Ascending aorta (tissue), 2 donors: Measurements from ENCODE around the gene TTC39C. TPM values are rescaled to one million over a fixed set of nuclear protein-coding genes. Genes with fewer than 3 reads are reported as not detected.

Experiments used
- DNase-seq, 2 donors: peaks; one replicate each; pipeline ENCODE4 v3.0.0-alpha.2; 2019; ENCODE audit warnings: low spot score in 2 of 2
- H3K27ac ChIP-seq, 2 donors: fragments of 200-600 bp; sonication (generic); one replicate each; pipeline ENCODE4 v1.5.1; 2016 to 2017; ENCODE audit warnings: mild to moderate bottlenecking in 1 of 2
- H3K27me3 ChIP-seq: fragments of 200-600 bp; sonication (generic); one replicate; pipeline ENCODE4 v1.5.1; 2017
- H3K36me3 ChIP-seq, 2 donors: fragments of 200-600 bp; sonication (generic); one replicate each; pipeline ENCODE4 v1.5.1; 2016
- H3K4me1 ChIP-seq, 2 donors: fragments of 200-600 bp; sonication (generic); one replicate each; pipeline ENCODE4 v1.5.1; 2016 to 2017; ENCODE audit warnings: mild to moderate bottlenecking in 1 of 2
- H3K4me3 ChIP-seq, 2 donors: fragments of 200-600 bp; sonication (generic); one replicate each; pipeline ENCODE4 v1.5.1; 2016 to 2017; ENCODE audit warnings: mild to moderate bottlenecking in 1 of 2
- H3K9me3 ChIP-seq, 2 donors: fragments of 200-600 bp; sonication (generic); one replicate each; pipeline ENCODE4 v1.5.1; 2016
- CTCF ChIP-seq, 3 experiments: fragments of 200-600 bp in 2 of 3; fragments of 450-650 bp in 1 of 3; sonication (generic) in 2 of 3; IDR thresholded peaks; one replicate each; pipeline ENCODE4 v1.5.1; 2016 to 2019; ENCODE audit warnings: antibody characterized with exemption in 3 of 3, mild to moderate bottlenecking in 1 of 3, moderate library complexity in 1 of 3
- intact Hi-C: fragments of 100-400 bp; cut with DNase I; formaldehyde crosslinking; loops from one replicate; pipeline ENCODE4 v1.15.1; 2023
- total RNA-seq: library from RNA; depleted of rRNA; stranded (reverse); fragments of >200 nt; gene quantifications from one replicate; pipeline ENCODE4 v1.1.0, GENCODE V29; 2016

TTC39C gene
- total RNA-seq, 1 donor from 2014 or later: 18.2 TPM

GRCh38 chr18:24103320-24104021 lies 88.9 kb downstream of the TTC39C start:
- no peaks in the 10 kb centered on the region for H3K27me3 ChIP-seq
- H3K4me3 ChIP-seq: no peak overlapping the region
- no peaks in the 10 kb centered on the region for H3K36me3 ChIP-seq
- no peak for TF ChIP-seq CTCF (IDR thresholded peaks at IDR 0.05)
- no peaks in the 10 kb centered on the region for H3K9me3 ChIP-seq
- H3K27ac ChIP-seq: no peak overlapping the region
- H3K4me1 ChIP-seq: no peaks in the 10 kb centered on the region
- intact Hi-C loops: no loop called here
- DNase-seq: no peak

GRCh38 chr18:24104486-24104885 lies 89.9 kb downstream of the TTC39C start:
- H3K4me3 ChIP-seq: no peak overlapping the region
- H3K36me3 ChIP-seq: no peaks in the 10 kb centered on the region
- no peak for DNase-seq
- no peaks in the 10 kb centered on the region for H3K9me3 ChIP-seq
- H3K4me1 ChIP-seq: no peaks in the 10 kb centered on the region
- intact Hi-C loops: no loop called here
- no peaks in the 10 kb centered on the region for H3K27me3 ChIP-seq
- no peak overlapping the region for H3K27ac ChIP-seq
- TF ChIP-seq CTCF (IDR thresholded peaks at IDR 0.05): no peak

GRCh38 chr18:24108641-24109040 lies 94.1 kb downstream of the TTC39C start:
- TF ChIP-seq CTCF (IDR thresholded peaks at IDR 0.05): no peak
- H3K4me1 ChIP-seq: no peaks in the 10 kb centered on the region
- no peaks in the 10 kb centered on the region for H3K27me3 ChIP-seq
- no peaks in the 10 kb centered on the region for H3K36me3 ChIP-seq
- DNase-seq: no peak
- no peak overlapping the region for H3K4me3 ChIP-seq
- no peaks in the 10 kb centered on the region for H3K9me3 ChIP-seq
- no peak overlapping the region for H3K27ac ChIP-seq
- intact Hi-C loops: no loop called here

- intact Hi-C loops: loop anchor here (10.0 kb wide), 1 partner anchor 197 kb away; no protein-coding TSS in a partner anchor
- Histone ChIP-seq H3K4me3 (no peak overlapping the region), H3K27ac (no peak overlapping the region), H3K36me3 (no peaks in the 10 kb centered on the region), H3K27me3 (no peaks in the 10 kb centered on the region), H3K9me3 (no peaks in the 10 kb centered on the region), H3K4me1 (no peaks in the 10 kb centered on the region)
- TF ChIP-seq CTCF (IDR thresholded peaks at IDR 0.05): no peak
- no peak for DNase-seq
Observed at GRCh38 chr18:24111936-24112335, 97.4 kb downstream of the TTC39C start.

GRCh38 chr18:24112464-24112863 lies 97.9 kb downstream of the TTC39C start:
- TF ChIP-seq CTCF (IDR thresholded peaks at IDR 0.05): no peak
- Histone ChIP-seq H3K27ac (no peak overlapping the region), H3K4me3 (no peak overlapping the region), H3K36me3 (no peaks in the 10 kb centered on the region), H3K9me3 (no peaks in the 10 kb centered on the region), H3K4me1 (no peaks in the 10 kb centered on the region), H3K27me3 (no peaks in the 10 kb centered on the region)
- intact Hi-C loops: loop anchor here (10.0 kb wide), 1 partner anchor 198 kb away; no protein-coding TSS in a partner anchor
- DNase-seq: no peak
